ENCODE results near the gene PRR36.

PRR36 gene

GRCh38 chr19:7858109-7858770, 15.9 kb downstream of the PRR36 start:
- DNase-seq: no peak

DNA sequence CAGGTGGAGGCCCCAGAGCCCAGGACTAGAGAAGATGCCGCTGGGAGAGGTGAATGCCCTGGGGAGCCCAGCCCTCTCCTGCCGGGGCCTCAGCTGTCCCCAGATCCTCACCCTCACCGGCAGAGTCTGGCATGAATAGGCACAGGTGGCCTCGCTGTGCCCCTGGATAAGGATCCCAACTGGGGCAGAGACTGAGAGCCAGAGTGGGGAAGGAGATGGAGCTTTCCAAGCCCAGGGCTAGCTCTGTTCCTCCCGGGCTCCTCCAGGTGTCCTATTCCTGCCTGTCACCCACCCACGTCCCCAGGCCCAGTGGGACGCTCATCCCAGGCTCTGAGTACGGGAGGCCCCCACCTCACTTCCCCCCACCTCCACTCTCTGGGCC, 16.5 kb downstream of the PRR36 start:
- no peak for DNase-seq

DNA sequence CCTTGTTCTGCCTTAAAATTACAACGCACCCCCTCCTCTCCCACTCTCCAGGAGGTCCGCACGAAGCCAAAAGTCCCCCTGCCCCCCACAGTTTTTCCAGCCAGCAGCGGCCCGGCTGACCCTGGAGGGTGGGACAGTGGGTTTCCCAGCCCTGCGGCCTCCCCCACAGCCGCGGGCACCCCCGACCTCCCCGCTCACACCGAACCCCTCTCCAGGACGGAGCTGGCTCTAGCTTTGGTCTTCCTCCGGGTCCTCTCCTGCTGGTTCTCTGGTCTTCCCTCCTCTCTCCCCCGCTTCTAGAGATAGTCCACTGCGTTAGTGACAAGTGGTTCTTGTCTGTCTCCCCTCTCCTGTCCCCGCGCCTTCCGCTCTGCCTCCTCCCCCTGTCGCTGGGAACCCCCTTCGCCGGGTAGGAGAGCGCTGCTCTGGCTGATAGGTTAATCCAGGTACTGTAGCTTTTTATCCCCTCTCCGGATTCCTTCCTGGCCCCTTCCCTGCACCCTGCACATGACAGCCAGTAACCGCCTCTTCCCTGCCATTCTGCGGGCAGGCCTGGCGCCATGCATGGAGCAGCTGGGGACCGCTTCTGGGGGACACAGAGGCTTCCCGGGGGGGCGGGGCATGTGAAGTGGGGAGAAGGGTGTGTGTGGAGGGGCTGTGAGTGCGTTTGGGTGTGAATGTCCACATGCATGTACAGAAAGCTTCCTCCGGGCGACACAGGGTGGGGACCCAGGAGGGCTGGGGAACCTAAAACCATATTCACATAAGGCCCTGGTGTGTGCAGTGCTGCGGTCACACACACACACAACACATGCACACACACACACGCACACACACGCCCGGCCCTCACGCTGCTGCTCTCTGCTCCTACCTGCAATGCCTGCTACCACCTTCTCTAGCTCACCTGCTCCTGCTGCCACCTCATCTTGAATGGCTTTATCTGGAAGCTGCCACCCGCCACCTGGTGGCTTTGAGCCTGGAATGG, 17.2 kb downstream of the PRR36 start:
- DNase-seq: no peak

DNA sequence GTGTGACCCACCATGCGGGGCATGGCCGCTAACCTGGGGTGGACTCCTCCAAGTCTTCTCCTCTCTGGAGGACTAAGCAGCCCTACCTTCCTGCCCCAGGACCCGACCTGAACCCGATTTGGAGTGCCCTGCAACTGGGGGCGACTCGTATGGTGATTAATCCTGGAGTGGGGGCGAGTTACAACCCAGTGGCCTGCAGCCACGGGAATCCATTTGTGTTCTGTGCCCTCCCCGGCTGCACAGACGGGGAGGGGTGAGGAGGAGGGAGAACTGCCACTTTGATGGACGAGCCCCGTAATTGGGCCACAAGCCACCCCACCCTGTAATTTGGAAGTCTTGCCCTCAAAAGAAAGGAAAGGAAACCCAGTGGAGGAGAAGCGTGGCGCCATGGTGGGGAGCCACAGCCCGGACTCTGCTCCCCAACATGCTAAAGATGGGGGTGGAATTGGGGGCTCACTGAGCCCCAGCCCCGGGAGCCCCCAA, 18.0 kb downstream of the PRR36 start:
- DNase-seq: no peak

- DNase-seq: no peak
Observed at GRCh38 chr19:7855426-7856108, 18.6 kb downstream of the PRR36 start.

DNA sequence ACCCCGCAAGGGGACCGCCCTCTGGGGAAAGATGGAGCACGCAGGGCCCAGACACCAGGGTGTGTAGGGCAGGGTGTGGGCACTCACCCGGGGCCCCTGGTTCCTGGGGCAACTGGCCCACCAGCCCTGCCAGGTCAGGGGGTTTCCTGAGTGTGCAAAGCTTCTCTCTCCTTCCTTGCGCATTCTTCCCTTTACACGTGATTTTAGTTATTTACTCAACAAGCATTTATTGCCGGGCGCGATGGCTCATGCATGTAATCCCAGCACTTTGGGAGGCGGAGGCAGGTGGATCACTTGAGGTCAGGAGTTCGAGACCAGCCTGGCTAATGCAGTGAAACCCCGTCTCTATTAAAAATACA, 20.4 kb downstream of the PRR36 start:
- no peak for DNase-seq

DNA sequence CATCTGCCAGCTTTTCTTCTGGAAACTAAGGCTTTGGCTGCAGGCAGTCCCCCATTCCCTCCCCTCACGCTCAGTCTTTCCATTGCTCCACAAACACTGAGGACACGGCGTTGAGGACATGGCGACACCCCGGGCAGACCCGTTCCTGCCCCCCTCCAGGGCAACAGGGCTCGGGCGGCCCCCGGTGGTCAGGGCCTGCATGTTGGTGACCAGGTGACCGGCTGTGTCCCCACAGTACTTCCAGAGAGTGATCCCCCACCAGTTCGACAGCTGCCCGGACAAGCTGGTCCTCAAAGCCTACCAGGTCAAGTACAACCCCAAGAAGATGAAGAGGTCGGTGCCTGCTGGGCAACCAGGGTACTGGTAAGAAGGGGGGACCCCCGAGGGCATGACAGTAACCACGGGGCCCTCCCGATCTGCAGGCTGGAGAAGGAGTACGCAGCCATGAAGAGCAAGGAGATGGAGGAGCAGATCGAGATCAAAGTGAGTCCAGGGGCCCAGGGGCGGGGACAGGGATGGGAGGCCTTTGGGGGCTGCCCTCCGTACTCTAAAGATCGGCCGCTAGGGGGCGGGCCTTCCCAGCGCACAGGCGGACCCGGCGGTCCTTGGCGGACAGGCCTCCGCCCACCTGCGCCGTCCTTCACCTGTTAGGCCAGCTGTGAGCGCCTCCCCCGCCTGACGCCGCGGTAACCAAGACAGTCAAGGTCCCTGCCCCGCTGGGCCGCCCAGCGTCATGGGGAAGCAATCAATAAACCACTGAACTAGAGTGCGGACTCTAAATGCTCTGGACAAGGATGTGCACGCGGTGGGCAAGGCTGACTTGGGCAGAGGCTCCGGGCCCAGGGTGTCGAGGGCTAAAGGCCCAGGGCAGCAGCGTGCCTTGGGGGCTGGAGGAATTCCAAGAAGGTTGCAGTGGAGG, 21.1 kb downstream of the PRR36 start:
- peak in 1 of 2 donors; percentile 27 for DNase-seq

DNA sequence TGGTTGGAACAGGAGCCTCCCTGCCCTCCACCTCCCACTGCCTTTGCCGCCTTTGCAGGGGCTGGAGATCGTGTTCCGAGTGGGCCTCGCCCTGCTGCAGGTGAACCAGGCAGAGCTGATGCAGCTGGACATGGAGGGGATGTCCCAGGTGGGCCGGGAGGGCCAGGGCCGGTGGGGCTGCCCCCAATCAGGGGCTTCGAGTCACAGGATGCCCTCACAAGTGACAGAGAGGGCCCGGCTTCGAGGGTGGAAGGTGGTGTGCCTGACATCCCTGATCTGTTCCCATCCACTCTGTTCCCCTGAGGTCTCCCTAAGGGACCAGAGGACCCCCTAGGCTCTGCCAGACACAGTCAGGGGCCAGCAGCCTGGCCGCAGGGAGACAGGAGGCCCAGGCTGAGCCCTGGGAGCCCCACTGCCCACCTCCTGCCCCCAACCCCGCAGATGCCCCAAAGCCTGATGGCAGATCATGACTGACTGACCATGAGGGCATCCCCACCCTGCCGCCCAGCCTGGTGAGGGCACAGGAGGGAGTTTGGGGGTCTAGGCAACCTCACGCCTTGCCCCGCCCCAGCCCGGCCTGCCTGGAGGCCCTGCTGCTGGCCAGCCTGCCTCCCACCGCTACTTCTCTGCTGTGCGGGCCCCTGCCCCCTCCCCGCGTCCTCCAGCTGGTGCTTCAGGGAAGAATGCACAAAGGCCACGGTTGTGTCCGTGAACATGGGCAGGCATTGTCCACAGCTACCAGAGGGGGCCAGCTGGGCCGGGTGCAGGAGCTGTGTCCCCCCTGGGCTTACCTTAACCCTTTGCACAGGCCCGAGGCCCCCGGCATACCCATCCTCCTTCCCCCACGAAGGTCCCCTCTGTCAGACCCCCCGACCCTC, 22.3 kb downstream of the PRR36 start:
- DNase-seq: no peak

DNA sequence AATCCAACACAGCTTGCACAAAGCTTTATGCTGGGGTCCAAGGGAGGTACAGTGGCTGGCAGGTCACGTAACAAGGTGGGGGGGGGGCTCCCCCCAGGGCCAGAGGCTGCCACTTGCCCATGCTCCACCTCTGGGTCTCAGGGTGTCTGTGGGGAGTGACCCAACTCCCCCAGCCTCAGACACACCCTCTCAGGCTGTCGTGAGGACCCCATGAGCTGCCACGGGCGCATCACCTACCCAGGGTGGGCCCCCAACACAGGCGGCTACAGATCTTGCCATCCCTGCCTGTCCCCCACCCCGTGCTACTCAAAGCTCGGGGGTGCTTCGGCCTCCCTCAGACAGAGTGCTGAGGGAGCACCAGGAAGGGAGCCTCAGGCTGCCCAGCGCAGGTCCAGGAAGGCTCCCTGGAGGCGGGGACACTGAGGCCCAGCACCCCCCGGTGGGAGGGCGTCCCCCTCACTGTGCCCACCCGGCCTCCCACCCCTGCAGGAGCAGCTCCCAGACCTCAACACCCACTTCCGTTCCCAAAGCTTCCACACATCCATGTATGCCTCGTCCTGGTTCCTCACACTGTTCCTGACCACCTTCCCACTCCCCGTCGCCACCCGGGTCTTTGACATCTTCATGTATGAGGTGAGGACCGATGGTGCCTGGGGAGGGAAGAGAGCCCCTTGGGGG, 23.1 kb downstream of the PRR36 start:
- no peak for DNase-seq

GRCh38 chr19:7850000-7850813, 24.0 kb downstream of the PRR36 start:
- DNase-seq: no peak

DNA sequence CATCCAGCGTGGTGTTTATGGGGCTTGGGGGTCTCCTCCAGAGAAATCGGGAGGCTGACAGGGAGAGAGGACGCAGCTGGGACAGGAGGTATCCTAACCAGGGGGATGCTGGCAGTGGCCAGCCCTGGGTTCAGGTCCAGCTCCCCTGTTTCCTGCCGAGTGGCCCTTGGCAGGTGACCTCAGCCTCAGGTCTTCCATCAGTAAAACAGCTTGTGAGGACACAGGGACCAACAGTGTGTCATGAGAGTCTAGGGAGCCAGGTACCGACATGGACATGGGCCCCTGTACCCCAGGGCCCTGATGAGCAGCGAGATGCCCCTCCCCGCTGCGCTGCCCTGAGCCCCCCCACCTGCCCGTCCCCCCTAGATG, 24.6 kb downstream of the PRR36 start:
- no peak for DNase-seq

DNA sequence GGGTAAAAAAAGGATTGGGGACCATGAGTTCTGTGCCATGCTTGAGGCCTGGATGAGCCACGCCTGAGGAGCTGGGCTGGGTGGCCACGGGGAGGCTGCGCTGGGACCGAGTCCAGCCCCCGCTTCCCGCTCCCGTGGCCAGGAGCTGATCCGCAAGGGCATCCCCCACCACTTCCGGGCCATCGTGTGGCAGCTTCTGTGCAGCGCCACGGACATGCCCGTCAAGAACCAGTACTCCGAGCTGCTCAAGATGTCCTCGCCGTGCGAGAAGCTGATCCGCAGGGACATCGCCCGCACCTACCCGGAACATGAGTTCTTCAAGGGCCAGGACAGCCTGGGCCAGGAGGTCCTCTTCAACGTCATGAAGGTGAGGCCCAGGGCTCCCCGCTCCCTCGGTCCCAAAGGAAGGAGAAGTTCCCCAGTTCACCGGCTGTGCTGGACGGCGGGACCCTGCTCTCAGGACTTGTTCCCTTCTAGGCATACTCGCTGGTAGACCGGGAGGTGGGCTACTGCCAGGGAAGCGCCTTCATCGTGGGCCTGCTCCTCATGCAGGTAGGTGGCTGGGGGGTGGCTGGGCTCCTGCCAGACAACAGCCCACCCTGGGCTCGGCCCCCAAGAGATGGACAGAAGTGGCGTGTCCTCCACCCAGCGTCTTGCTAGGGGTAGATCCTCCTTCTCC, 25.3 kb downstream of the PRR36 start:
- no peak for DNase-seq

DNA sequence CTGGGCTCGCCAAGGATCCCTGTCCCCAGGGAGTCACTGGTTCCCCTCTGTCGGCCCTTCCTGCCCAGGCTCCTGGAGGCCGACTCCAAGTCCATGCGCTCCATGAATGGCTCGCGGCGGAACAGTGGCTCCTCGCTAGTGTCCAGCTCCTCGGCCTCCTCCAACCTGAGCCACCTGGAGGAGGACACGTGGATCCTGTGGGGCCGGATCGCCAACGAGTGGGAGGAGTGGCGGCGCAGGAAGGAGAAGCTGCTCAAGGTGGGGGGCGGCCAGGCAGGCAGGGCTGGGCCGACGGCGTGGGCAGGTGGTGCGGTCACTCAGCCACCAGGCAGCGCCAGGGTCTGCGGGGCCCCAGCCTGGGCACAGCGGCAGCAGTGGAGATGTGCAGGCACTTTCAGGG, 26.5 kb downstream of the PRR36 start:
- no peak for DNase-seq

GRCh38 chr19:7846155-7846646, 28.0 kb downstream of the PRR36 start:
- no peak for DNase-seq

GRCh38 chr19:7845390-7846154, 28.6 kb downstream of the PRR36 start:
- no peak for DNase-seq

DNA sequence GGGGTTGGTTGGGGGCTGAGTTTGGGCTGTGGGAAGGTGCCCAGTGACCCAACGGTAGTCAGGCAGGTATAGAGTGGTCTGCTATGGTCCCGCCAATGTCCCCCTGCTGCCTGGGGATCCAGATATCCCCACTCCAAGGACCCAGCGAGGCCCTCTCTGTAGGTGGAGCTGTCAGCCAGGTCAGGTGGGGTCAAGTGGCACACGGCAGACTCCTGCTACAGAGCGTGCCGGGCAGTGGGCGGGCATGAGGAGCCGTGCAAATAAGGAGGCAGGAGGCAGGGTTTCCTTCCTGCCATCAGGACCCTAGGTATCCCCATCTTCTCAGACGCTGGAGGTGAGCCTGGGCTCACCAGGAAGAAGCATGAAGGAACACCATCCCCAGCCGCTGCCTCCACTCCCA, 29.2 kb downstream of the PRR36 start:
- no peak for DNase-seq

- DNase-seq: no peak
Observed at GRCh38 chr19:7844405-7844804, 29.8 kb downstream of the PRR36 start.

GRCh38 chr19:7843521-7843920, 30.7 kb downstream of the PRR36 start:
- no peak for DNase-seq
